ENCODE data around the gene HOXC9. TPM values are rescaled to one million over a fixed set of nuclear protein-coding genes. Genes with fewer than 3 reads are reported as not detected.

The HOXC9 gene
- total and polyA plus RNA-seq, 9 of the 15 experiments (the other 6 are each of a cell fraction or from before 2014, with no cell fraction given) = 1.1 to 10.5 (median 9.3) TPM

DNA sequence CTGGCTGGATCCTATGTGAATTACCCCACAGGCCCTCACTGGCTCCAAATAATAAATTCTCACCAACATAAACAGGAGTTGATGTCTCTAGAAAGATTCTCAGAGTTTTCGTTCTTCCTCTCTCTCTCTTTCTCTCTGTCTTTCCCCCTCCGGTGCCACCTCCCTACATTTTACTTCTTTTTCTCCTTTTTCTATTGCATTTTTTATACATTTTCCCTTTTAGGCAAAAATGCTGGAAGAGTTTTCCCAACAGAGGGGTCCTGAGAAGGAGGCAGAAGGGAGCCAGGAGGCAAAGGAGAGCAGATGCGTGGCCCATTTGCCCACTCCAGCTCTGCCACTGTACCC, 27.5 kb downstream of the HOXC9 start:
- H3K9me3 ChIP-seq (replicated peaks; ENCODE audit: control insufficient read depth, insufficient read depth, low read depth, low read length) = no peaks in the 10 kb centered on the region
- no peak for FAIRE-seq
- intact Hi-C loops (cut with micrococcal nuclease) (no loop called here), in situ Hi-C loops (cut with MboI) (loop anchor here (10.0 kb wide), 1 partner anchor 167 kb away; no protein-coding TSS in a partner anchor)
- no peak overlapping the region for H3K4me3 ChIP-seq
- ChIA-PET POLR2A (interaction anchor here (0.7 to 1.1 kb wide), 3 partner anchors 137 to 628 kb away, joined by 3 to 5 read pairs (median 3); no protein-coding TSS in a partner anchor), CTCF (ENCODE audit: low intra/inter-chr PET ratio) (no interaction called here)
- H3K79me2 ChIP-seq (ENCODE audit: control insufficient read depth, insufficient read depth, low read length) = no peaks in the 10 kb centered on the region
- H3K9me1 ChIP-seq (ENCODE audit: control insufficient read depth, insufficient read depth, low read length) = no peaks in the 10 kb centered on the region
- TF ChIP-seq ZNF76 (CRISPR knock-in tag; IDR thresholded peaks at IDR 0.05; ENCODE audit: borderline replicate concordance) = no peak
- TF ChIP-seq YY1 (IDR thresholded peaks at IDR 0.05; ENCODE audit: borderline replicate concordance in 1 of 3, control insufficient read depth in 1 of 3, extremely low read depth in 1 of 3, insufficient read depth in 3 of 3, insufficient read length in 1 of 3, insufficient replicate concordance in 2 of 3, low read depth in 1 of 3, low read length in 2 of 3) = no peak
- TF ChIP-seq FOXA1 (IDR thresholded peaks at IDR 0.05; ENCODE audit: borderline replicate concordance) = no peak
- no peak for TF ChIP-seq ZNF561 (CRISPR knock-in tag; conservative IDR thresholded peaks at IDR 0.05)
- no peak for TF ChIP-seq RB1 (IDR thresholded peaks at IDR 0.05; ENCODE audit: low read depth)
- TF ChIP-seq KAT8 (IDR thresholded peaks at IDR 0.05; ENCODE audit: low read depth) = no peak
- TF ChIP-seq, protein P1, sequence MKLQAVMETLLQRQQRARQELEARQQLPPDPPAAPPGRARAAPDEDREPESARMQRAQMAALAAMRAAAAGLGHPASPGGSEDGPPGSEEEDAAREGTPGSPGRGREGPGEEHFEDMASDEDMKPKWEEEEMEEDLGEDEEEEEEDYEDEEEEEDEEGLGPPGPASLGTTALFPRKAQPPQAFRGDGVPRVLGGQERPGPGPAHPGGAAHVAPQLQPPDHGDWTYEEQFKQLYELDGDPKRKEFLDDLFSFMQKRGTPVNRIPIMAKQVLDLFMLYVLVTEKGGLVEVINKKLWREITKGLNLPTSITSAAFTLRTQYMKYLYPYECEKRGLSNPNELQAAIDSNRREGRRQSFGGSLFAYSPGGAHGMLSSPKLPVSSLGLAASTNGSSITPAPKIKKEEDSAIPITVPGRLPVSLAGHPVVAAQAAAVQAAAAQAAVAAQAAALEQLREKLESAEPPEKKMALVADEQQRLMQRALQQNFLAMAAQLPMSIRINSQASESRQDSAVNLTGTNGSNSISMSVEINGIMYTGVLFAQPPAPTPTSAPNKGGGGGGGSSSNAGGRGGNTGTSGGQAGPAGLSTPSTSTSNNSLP (IDR thresholded peaks at IDR 0.05; ENCODE audit: borderline replicate concordance, low read depth, low read length) = no peak
- TF ChIP-seq MAFF (IDR thresholded peaks at IDR 0.05; ENCODE audit: low read length) = no peak
- TF ChIP-seq ZNF77 (CRISPR knock-in tag; IDR thresholded peaks at IDR 0.05) = no peak
- TF ChIP-seq HCFC1 (IDR thresholded peaks at IDR 0.05; ENCODE audit: low read depth, low read length) = no peak
- no peak for DNase-seq (ENCODE audit: extremely low read depth in 1 of 4, low spot score in 3 of 4)
- peak overlapping the region; percentile 44; the same call in 1 of the 2 replicates for H2AFZ ChIP-seq (ENCODE audit: low read depth, low read length)
- ATAC-seq = no peak
- no peak overlapping the region for H3K27ac ChIP-seq (ENCODE audit: extremely low read depth, low read depth, low read length)
- H3K27me3 ChIP-seq (ENCODE audit: control insufficient read depth in 2 of 2, insufficient read depth in 2 of 2, low read length in 2 of 2) = no peaks in the 10 kb centered on the region
- BruUV-seq (replicated peaks) = no TSS peak
- peaks cover 2% of the 10 kb centered on the region; the same call in 1 of the 3 replicates for H3K36me3 ChIP-seq (ENCODE audit: control insufficient read depth, insufficient read depth, low read length)
- H4K20me1 ChIP-seq (replicated peaks; ENCODE audit: control insufficient read depth, insufficient read depth, low read length) = no peaks in the 10 kb centered on the region
- peaks cover 3 to 26% of the 10 kb centered on the region in 2 experiments; a peak in 4 of 5 replicates for H3K4me1 ChIP-seq (replicated peaks in 1 of 2; ENCODE audit: control insufficient read depth in 2 of 2, insufficient read depth in 2 of 2, low read length in 2 of 2)
- H3K9ac ChIP-seq (ENCODE audit: insufficient read depth in 1 of 2, low read depth in 2 of 2, low read length in 2 of 2) = peak overlapping the region in 1 of 2 experiments; percentile 33; a peak in 1 of 4 replicates
- H3K4me2 ChIP-seq (ENCODE audit: insufficient read depth, low read length) = no peak overlapping the region
- 74% methylated on average over 2 of the region's 3 CpGs for WGBS (ENCODE audit: insufficient coverage, low coverage, missing lambda C conversion rate)
